GM18508 (cell line): ENCODE results near the gene RSPRY1.

ENCODE experiments used
- ATAC-seq: cut with Tn5 transposase; IDR thresholded peaks from one replicate; pipeline ENCODE4 v1.9.1; 2021; ENCODE audit warnings: moderate number of reproducible peaks; ENCODE audit not compliant: insufficient read depth, unreplicated experiment

Gene RSPRY1

GRCh38 chr16:57209780-57210179, 23.7 kb downstream of the RSPRY1 start:
- ATAC-seq = no peak

- ATAC-seq = no peak
Observed at GRCh38 chr16:57213462-57213861, 27.3 kb downstream of the RSPRY1 start.

- ATAC-seq = no peak
Observed at GRCh38 chr16:57216968-57217367, 30.8 kb downstream of the RSPRY1 start.

- no peak for ATAC-seq
Observed at GRCh38 chr16:57223057-57223456, 36.9 kb downstream of the RSPRY1 start.

- ATAC-seq = no peak
Observed at GRCh38 chr16:57224651-57225335, 38.7 kb downstream of the RSPRY1 start.

GRCh38 chr16:57225978-57226377, 39.8 kb downstream of the RSPRY1 start:
- ATAC-seq = no peak

- no peak for ATAC-seq
Observed at GRCh38 chr16:57226701-57227621, 40.8 kb downstream of the RSPRY1 start.

- no peak for ATAC-seq
Observed at GRCh38 chr16:57229079-57229478, 43.0 kb downstream of the RSPRY1 start.

GRCh38 chr16:57231821-57232350, 45.8 kb downstream of the RSPRY1 start:
- ATAC-seq = no peak

GRCh38 chr16:57233944-57234706, 48.0 kb downstream of the RSPRY1 start:
- no peak for ATAC-seq

GRCh38 chr16:57234707-57235092, 48.6 kb downstream of the RSPRY1 start:
- no peak for ATAC-seq

- ATAC-seq = no peak
Observed at GRCh38 chr16:57235128-57236021, 49.2 kb downstream of the RSPRY1 start.

GRCh38 chr16:57236022-57236350, 49.9 kb downstream of the RSPRY1 start:
- no peak for ATAC-seq

GRCh38 chr16:57238682-57239081, 52.6 kb downstream of the RSPRY1 start:
- no peak for ATAC-seq

- ATAC-seq = no peak
Observed at GRCh38 chr16:57239107-57239506, 53.0 kb downstream of the RSPRY1 start.

- no peak for ATAC-seq
Observed at GRCh38 chr16:57240851-57241250, 54.7 kb downstream of the RSPRY1 start.

- ATAC-seq = no peak
Observed at GRCh38 chr16:57242650-57243049, 56.5 kb downstream of the RSPRY1 start.

- ATAC-seq = no peak
Observed at GRCh38 chr16:57244463-57244766, 58.3 kb downstream of the RSPRY1 start.

- ATAC-seq = peak; percentile 76
Observed at GRCh38 chr16:57244767-57245471, 58.8 kb downstream of the RSPRY1 start, which contains the start of gene ARL2BP. ARL2BP (plus strand) TSS chr16:57245259; CDS start chr16:57245368, 109 bp downstream.
